ENCODE results near the gene ATXN10.

ATXN10 gene

GRCh38 chr22:45882881-45883810 is 211.5 kb downstream of the ATXN10 start:
- DNase-seq, result no peak

GRCh38 chr22:45883811-45884170 is 212.2 kb downstream of the ATXN10 start:
- no peak for DNase-seq

GRCh38 chr22:45884201-45885062 is 212.8 kb downstream of the ATXN10 start:
- DNase-seq, result no peak

GRCh38 chr22:45885171-45885840 is 213.7 kb downstream of the ATXN10 start:
- no peak for DNase-seq

- DNase-seq, result peak; percentile 82
Measured at GRCh38 chr22:45885941-45886395, 214.3 kb downstream of the ATXN10 start.

GRCh38 chr22:45886540-45886939 is 214.9 kb downstream of the ATXN10 start:
- DNase-seq, result no peak

GRCh38 chr22:45887202-45888131 is 215.8 kb downstream of the ATXN10 start:
- no peak for DNase-seq

GRCh38 chr22:45888221-45889092 is 216.8 kb downstream of the ATXN10 start:
- no peak for DNase-seq

- DNase-seq, result no peak
Measured at GRCh38 chr22:45889093-45889538, 217.5 kb downstream of the ATXN10 start.

- DNase-seq, result peak; percentile 84
Measured at GRCh38 chr22:45889539-45890350, 218.1 kb downstream of the ATXN10 start.

- DNase-seq, result no peak
Measured at GRCh38 chr22:45890351-45890635, 218.7 kb downstream of the ATXN10 start.

GRCh38 chr22:45891021-45891421 is 219.4 kb downstream of the ATXN10 start:
- no peak for DNase-seq

- DNase-seq, result no peak
Measured at GRCh38 chr22:45891471-45891995, 219.9 kb downstream of the ATXN10 start.

GRCh38 chr22:45891996-45892621 is 220.5 kb downstream of the ATXN10 start:
- DNase-seq, result no peak

- no peak for DNase-seq
Measured at GRCh38 chr22:45892681-45893461, 221.2 kb downstream of the ATXN10 start.

GRCh38 chr22:45893516-45893915 is 221.9 kb downstream of the ATXN10 start:
- DNase-seq, result no peak
